Stimulated activated CD8-positive, alpha-beta memory T cell treated with anti-CD3 and anti-CD28 coated beads, Interleukin-4, amount 100 ng/mL, for 1 hour (primary cell): ENCODE data around the gene HOXA3.

Experiments used
- DNase-seq, 2 donors: peaks; one replicate each; pipeline ENCODE4 v3.0.0-alpha.2; 2020; ENCODE audit warnings: low read depth in 2 of 2, low spot score in 1 of 2

HOXA3 gene

DNA sequence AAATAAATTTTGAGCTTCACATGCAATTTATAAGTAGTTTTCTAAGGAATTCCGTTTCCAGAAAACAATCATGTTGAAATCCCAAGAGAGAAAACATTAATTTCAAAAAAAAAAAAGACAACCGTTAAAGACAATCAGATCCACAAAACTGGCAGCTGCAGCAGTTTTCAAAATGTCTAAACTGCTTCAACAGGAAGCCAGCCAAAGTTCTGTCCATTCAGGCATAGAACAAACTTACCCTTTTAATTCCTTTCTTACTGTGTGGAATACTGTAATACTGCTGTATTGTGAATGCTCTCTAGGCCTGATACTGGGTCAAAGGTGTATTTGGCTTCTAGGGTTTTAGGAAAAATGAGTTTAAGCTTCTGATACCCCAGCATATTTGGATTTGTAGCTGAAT is 88.2 kb downstream of the HOXA3 start:
- no peak for DNase-seq

GRCh38 chr7:27062946-27063345 is 89.4 kb downstream of the HOXA3 start:
- no peak for DNase-seq
